Sigmoid colon (tissue), 7 donors: ENCODE measurements around the gene CACNB2. TPM values are rescaled to one million over a fixed set of nuclear protein-coding genes. Genes with fewer than 3 reads are reported as not detected.

ENCODE experiments used
- DNase-seq: peaks from one replicate; pipeline ENCODE4 v3.0.0-alpha.2; 2019
- H3K27ac ChIP-seq, 4 donors: fragments of 200-600 bp; sonication (generic); one replicate each; pipeline ENCODE4 v1.5.1; 2016 to 2019; ENCODE audit warnings: mild to moderate bottlenecking in 1 of 4
- H3K27me3 ChIP-seq, 3 donors: fragments of 200-600 bp; sonication (generic); one replicate each; pipeline ENCODE4 v1.5.1; 2019; ENCODE audit warnings: mild to moderate bottlenecking in 1 of 3
- H3K36me3 ChIP-seq, 4 donors: fragments of 200-600 bp; sonication (generic); one replicate each; pipeline ENCODE4 v1.5.1; 2016 to 2019
- H3K4me1 ChIP-seq, 4 donors: fragments of 200-600 bp; sonication (generic); one replicate each; pipeline ENCODE4 v1.5.1; 2017 to 2019
- H3K4me3 ChIP-seq, 4 donors: fragments of 200-600 bp; sonication (generic); one replicate each; pipeline ENCODE4 v1.5.1; 2017 to 2019; ENCODE audit warnings: mild to moderate bottlenecking in 2 of 4, moderate library complexity in 1 of 4
- H3K9me3 ChIP-seq, 4 donors: fragments of 200-600 bp in 3 of 4; sonication (generic) in 3 of 4; one replicate each; pipeline versions ENCODE4 v1.5.1 to v1.6.1; 2013 to 2019
- CTCF ChIP-seq, 4 experiments: fragments of 450-650 bp in 3 of 4; fragments of 200-600 bp in 1 of 4; IDR thresholded peaks; one replicate each; pipeline ENCODE4 v1.5.1; 2016 to 2019; ENCODE audit warnings: antibody characterized with exemption in 4 of 4, mild to moderate bottlenecking in 3 of 4, moderate library complexity in 2 of 4
- EP300 ChIP-seq, 4 donors: sonication (generic); formaldehyde crosslinking; IDR thresholded peaks; one replicate each; pipeline ENCODE4 v1.6.1; 2017; ENCODE audit warnings: antibody characterized with exemption in 4 of 4
- POLR2A ChIP-seq, 2 donors: fragments of 450-650 bp; IDR thresholded peaks; one replicate each; pipeline ENCODE4 v1.6.1; 2016; ENCODE audit warnings: antibody characterized with exemption in 2 of 2, mild to moderate bottlenecking in 2 of 2, moderate library complexity in 2 of 2
- POLR2AphosphoS5 ChIP-seq, 4 donors: sonication (generic); formaldehyde crosslinking; IDR thresholded peaks; one replicate each; pipeline ENCODE4 v1.6.1; 2017; ENCODE audit warnings: antibody characterized with exemption in 4 of 4
- WGBS, 2 donors: extraction: QIAGEN DNeasy Blood & Tissue Kit; methylation state at CpG; one replicate each; pipeline ENCODE4 v1.1.7; 2013; 5-methylcytosine and 5-hydroxymethylcytosine counted together
- intact Hi-C: fragments of 100-400 bp; cut with DNase I; formaldehyde crosslinking; loops from one replicate; pipeline ENCODE4 v1.15.1; 2023
- polyA plus RNA-seq, 3 donors: library from polyadenylated mRNA; stranded (reverse); fragments of 200-250 nt; gene quantifications; one replicate each; pipeline ENCODE4 v1.2.3, GENCODE V29; 2013
- total RNA-seq, 4 donors: library from RNA; depleted of rRNA; stranded (reverse); fragments of >200 nt; gene quantifications; one replicate each; pipeline ENCODE4 v1.1.0, GENCODE V29; 2016
- donor health status: healthy with polysubstance abuse.
- donor health status: Bipolar disorder and iron deficiency.
- donor health status: healthy.

Gene CACNB2
- total and polyA plus RNA-seq, 7 donors, result 1.2 to 85.3 (median 36.0) TPM

DNA sequence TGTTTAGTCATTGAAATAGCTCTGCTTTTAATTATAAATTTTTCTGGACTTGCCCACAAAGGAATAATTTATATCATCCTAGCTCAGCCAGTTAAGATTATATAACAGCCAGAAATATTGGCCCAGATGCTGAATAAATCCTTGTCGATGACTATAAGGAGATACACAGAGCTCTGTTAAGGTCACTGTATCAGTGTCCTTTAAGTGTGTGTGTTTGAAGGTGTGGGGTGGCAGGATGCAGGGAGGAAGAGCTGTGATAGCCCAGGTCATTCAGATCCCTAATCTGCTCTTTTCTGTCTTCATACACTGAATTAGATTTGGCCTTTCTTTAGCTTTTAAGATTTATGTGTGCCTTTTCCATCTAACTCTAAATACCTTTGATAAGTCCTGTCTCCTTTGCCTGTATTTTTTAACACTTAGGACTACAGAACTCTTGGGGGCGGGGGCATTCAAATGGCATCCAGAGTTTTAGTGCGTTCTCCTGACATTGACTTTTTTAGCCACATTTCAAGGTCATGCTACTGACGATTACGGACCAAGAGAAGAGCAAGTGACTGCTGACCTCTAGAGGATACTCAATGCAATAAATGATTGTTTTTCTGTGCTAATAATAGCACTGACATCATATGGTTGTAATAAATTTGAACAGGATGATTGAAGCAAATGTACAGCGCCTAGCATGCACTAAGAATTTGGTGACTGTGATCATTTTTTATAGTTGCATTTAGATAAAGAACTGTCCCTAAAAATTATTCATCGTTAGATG, 172.3 kb downstream of the CACNB2 start:
- Histone ChIP-seq H3K27me3 (no peaks in the 10 kb centered on the region), H3K36me3 (no peaks in the 10 kb centered on the region), H3K9me3 (no peaks in the 10 kb centered on the region), H3K4me1 (peaks cover 0 to 34% (median 25%) of the 10 kb centered on the region in 4 donors), H3K27ac (peak overlapping the region; percentile 48 to 81 (median 61)), H3K4me3 (no peak overlapping the region)
- no peak for TF ChIP-seq EP300 (IDR thresholded peaks at IDR 0.05)
- TF ChIP-seq POLR2AphosphoS5 (IDR thresholded peaks at IDR 0.05), result peak in 2 of 4 donors; percentile 21 to 40
- TF ChIP-seq POLR2A (IDR thresholded peaks at IDR 0.05), result no peak
- TF ChIP-seq CTCF (IDR thresholded peaks at IDR 0.05), result peak in 2 of 4 experiments; percentile 5 to 16
- intact Hi-C loops, result no loop called here
- DNase-seq, result no peak
- WGBS, 2 donors, result 54 to 69% methylated on average over 7 of the region's 7 CpGs

GRCh38 chr10:18313140-18313530, 172.9 kb downstream of the CACNB2 start:
- Histone ChIP-seq H3K27me3 (no peaks in the 10 kb centered on the region), H3K4me1 (peaks cover 0 to 31% (median 23%) of the 10 kb centered on the region in 4 donors), H3K27ac (peak overlapping the region; percentile 48 to 81 (median 57)), H3K9me3 (no peaks in the 10 kb centered on the region), H3K36me3 (no peaks in the 10 kb centered on the region), H3K4me3 (no peak overlapping the region)
- TF ChIP-seq POLR2AphosphoS5 (IDR thresholded peaks at IDR 0.05) (no peak), EP300 (IDR thresholded peaks at IDR 0.05) (no peak), CTCF (IDR thresholded peaks at IDR 0.05) (no peak), POLR2A (IDR thresholded peaks at IDR 0.05) (no peak)
- DNase-seq, result no peak
- intact Hi-C loops, result no loop called here
- 90 to 93% methylated on average over 10 of the region's 10 CpGs for WGBS, 2 donors

- H3K27ac ChIP-seq, result peak overlapping the region in 3 of 4 donors; percentile 48 to 81 (median 66)
- no peaks in the 10 kb centered on the region for H3K27me3 ChIP-seq
- DNase-seq, result no peak
- no peaks in the 10 kb centered on the region for H3K9me3 ChIP-seq
- WGBS, 2 donors, result 88 to 91% methylated on average over 6 of the region's 6 CpGs
- H3K4me3 ChIP-seq, result no peak overlapping the region
- peaks cover 0 to 26% (median 18%) of the 10 kb centered on the region in 4 donors for H3K4me1 ChIP-seq
- intact Hi-C loops, result no loop called here
- no peaks in the 10 kb centered on the region for H3K36me3 ChIP-seq
- TF ChIP-seq POLR2AphosphoS5 (IDR thresholded peaks at IDR 0.05) (no peak), POLR2A (IDR thresholded peaks at IDR 0.05) (no peak), CTCF (IDR thresholded peaks at IDR 0.05) (no peak)
Measured at GRCh38 chr10:18313626-18314025, 173.4 kb downstream of the CACNB2 start.

DNA sequence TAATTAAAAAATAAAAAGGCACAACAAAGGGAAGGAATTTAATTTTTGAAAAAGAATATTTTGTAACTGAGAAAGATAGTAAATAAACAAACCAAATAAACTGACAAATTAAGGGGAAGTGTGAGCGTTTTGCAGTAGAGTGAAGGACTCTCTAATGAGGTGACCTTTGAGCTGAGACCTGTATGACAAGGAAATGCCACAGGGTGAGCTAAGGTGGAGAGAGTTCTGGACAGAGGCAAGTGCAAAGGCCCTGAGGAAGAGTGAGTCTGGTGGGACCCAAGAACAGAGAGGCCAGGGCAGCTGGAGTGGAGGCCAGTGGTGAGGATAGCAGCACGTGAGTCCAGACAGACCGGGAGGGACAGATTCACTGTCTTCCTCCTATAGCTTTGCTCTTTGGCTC, 179.4 kb downstream of the CACNB2 start:
- Histone ChIP-seq H3K9me3 (no peaks in the 10 kb centered on the region), H3K27ac (no peak overlapping the region), H3K4me1 (no peaks in the 10 kb centered on the region), H3K27me3 (no peaks in the 10 kb centered on the region), H3K4me3 (no peak overlapping the region), H3K36me3 (no peaks in the 10 kb centered on the region)
- TF ChIP-seq CTCF (IDR thresholded peaks at IDR 0.05), result no peak
- DNase-seq, result no peak
- WGBS, 2 donors, result 69 to 90% methylated on average over 3 of the region's 3 CpGs
- intact Hi-C loops, result no loop called here

- intact Hi-C loops, result no loop called here
- H3K4me1 ChIP-seq, result peaks cover 0 to 7% (median 0%) of the 10 kb centered on the region in 4 donors
- 92 to 96% methylated on average over 1 of the region's 1 CpG for WGBS, 2 donors
- no peaks in the 10 kb centered on the region for H3K9me3 ChIP-seq
- no peaks in the 10 kb centered on the region for H3K27me3 ChIP-seq
- DNase-seq, result no peak
- TF ChIP-seq CTCF (IDR thresholded peaks at IDR 0.05) (no peak), POLR2AphosphoS5 (IDR thresholded peaks at IDR 0.05) (no peak), POLR2A (IDR thresholded peaks at IDR 0.05) (no peak), EP300 (IDR thresholded peaks at IDR 0.05) (no peak)
- H3K27ac ChIP-seq, result no peak overlapping the region
- no peak overlapping the region for H3K4me3 ChIP-seq
- H3K36me3 ChIP-seq, result no peaks in the 10 kb centered on the region
Measured at GRCh38 chr10:18321371-18321770, 181.1 kb downstream of the CACNB2 start.
